Dermis blood vessel endothelial cell (primary cell): ENCODE data around the gene NAT14. TPM values are rescaled to one million over a fixed set of nuclear protein-coding genes. Genes with fewer than 3 reads are reported as not detected.

Experiments used
- DNase-seq: peaks from one replicate; pipeline ENCODE4 v3.0.0; 2010
- total RNA-seq: library from RNA; depleted of rRNA; stranded (reverse); fragments of >200 nt; gene quantifications from 2 replicates; pipeline ENCODE4 v1.2.3, GENCODE V29; 2014

The NAT14 gene
- total RNA-seq, 1 donor from 2014 or later, result 14.5 TPM

GRCh38 chr19:55472463-55472862 lies 12.5 kb upstream of the NAT14 start:
- DNase-seq, result no peak

GRCh38 chr19:55473225-55474012 lies 11.6 kb upstream of the NAT14 start:
- DNase-seq, result no peak

DNA sequence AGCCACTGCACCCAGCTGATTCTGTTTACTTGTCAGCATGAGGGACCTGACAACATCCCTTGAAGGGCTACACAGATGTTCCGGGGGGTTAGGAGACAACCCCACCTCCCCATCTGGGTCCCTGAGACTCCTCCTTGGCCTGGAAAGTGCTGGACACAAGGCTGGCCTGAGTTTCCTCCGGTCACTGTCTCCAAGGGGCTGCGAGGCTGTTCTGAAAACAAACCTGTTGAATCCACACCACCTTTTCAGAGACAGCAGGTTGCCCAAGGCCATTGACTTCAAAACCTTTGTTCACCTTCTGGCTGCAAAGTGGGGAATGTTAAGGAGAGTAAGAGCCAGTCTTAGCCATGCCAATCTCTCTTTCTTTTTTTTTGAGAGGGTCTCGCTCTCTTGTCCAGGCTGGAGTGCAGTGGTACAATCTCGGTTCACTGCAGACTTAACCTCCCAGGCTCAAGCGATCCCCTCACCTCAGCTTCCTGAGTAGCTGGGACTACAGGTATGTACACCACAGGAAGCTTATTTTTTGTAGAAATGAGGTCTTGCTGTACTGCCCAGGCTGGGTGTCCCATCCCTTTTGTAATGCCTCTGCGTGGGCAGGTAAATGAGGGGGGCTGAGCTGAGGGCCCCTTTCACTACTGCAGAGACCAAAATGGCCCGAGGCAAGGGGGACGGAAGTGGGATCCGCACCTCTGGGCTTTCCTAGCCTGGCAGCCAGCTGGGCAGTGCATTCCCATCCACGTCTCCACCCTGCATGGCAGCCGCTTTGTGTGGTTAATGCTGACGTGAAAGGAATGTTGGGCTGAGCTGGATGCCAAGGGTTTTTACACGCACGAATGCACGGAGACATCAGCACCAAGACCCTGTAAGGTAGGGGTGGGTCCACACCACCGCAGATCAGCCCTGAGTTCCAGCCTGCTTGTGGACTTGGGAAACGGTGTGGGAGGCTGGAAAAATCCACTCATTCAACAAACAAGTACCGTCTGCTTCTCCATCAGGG lies 10.4 kb upstream of the NAT14 start:
- DNase-seq, result no peak

DNA sequence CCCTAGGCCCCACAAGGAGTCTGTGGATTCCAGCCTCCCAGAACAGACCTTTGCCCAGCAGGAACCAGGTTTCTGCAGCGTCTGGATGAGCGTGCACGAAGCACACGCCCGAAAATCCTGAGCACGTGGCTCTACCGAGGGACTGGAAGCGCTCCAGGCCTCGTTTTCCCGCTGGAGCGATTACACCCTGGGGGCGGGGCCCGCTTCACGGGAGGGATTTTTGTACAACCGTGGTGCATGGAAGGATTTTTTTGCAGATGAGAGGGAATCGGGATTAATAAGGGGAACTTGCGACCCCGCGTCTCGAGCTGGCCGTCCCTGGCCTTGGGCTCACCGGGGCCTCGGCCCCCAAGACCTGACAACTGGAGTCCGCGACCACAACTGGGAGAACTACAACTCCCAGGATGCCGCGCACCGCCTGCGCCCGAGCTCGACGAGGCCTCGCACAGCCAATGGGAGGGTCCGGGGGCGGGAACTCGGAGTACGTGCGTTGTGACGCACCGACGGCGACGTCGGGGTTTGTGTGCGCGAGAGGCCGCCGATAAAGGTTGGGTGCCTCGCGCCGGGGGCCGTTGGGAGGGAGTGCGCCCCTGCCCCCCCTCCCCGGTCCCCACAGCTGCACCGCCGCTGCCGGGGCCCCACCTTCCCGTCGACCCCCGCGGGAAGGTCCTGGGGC lies 8.8 kb upstream of the NAT14 start, which contains the start of gene ZNF628:
Gene ZNF628, plus strand, starts transcription at position 518 of the 676 bp plus-strand sequence. CDS start 3,294 bp downstream, outside the sequence.
- DNase-seq, result peak; percentile 99

DNA sequence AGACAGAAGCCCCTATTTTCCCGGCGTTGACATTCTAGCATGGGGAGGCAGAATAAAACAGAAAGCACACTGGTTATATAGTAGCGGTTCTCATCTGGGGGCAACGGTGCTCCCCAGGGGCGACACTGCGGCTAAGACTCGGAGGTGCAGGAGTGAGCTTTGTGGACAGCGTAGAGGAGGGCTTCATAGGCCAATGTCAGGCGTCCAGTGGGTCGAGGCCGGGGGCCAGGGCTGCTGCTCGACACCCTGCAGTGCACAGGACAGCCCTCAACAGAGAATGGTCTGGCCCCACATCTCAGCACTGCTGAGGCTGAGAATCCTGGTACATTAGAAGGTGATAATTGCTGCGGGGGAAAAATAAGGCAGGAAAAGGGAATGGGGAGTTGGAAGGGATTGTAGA lies 7.1 kb upstream of the NAT14 start:
- DNase-seq, result no peak

- DNase-seq, result no peak
Measured at GRCh38 chr19:55478364-55478763, 6.6 kb upstream of the NAT14 start.

DNA sequence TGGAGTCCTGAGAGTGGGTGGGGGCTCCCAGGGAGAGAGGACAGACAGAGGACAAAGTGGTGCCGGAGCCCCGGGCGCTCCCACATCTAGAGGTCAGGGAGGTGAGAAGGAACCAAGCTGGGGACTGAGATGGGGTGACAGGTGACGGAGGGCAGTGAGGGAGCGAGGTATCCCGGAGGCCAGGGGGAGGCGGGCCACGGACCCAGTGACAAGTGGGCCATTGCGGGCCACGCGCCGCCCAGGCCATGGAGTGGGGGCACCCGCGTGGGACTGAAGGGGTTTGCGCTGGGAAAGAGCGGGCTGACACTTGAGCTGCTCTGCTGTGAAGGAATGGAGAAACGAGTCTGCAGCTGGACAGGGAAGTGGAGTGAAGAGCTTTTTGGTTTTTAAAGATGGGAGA lies 5.9 kb upstream of the NAT14 start:
- no peak for DNase-seq

- DNase-seq, result no peak
Measured at GRCh38 chr19:55479451-55480230, 5.3 kb upstream of the NAT14 start.

DNA sequence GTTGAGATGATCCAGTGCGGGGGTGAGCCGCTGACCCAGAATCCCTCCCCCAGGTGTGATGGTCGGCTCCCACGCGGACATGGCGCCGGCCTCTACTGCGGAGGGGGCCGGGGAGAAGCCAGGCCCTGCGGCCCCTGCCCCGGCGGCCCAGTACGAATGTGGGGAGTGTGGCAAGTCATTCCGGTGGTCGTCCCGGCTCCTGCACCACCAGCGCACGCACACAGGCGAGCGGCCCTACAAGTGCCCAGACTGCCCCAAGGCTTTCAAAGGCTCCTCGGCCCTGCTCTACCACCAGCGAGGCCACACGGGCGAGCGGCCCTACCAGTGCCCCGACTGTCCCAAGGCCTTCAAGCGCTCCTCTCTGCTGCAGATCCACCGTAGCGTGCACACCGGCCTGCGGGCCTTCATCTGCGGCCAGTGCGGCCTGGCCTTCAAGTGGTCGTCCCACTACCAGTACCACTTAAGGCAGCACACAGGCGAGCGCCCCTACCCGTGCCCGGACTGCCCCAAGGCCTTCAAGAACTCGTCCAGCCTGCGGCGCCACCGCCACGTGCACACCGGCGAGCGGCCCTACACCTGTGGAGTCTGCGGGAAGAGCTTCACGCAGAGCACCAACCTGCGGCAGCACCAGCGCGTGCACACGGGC lies 3.7 kb upstream of the NAT14 start:
- no peak for DNase-seq

GRCh38 chr19:55481794-55482155 lies 3.2 kb upstream of the NAT14 start:
- no peak for DNase-seq

GRCh38 chr19:55482156-55482961 lies 2.6 kb upstream of the NAT14 start:
- DNase-seq, result no peak

DNA sequence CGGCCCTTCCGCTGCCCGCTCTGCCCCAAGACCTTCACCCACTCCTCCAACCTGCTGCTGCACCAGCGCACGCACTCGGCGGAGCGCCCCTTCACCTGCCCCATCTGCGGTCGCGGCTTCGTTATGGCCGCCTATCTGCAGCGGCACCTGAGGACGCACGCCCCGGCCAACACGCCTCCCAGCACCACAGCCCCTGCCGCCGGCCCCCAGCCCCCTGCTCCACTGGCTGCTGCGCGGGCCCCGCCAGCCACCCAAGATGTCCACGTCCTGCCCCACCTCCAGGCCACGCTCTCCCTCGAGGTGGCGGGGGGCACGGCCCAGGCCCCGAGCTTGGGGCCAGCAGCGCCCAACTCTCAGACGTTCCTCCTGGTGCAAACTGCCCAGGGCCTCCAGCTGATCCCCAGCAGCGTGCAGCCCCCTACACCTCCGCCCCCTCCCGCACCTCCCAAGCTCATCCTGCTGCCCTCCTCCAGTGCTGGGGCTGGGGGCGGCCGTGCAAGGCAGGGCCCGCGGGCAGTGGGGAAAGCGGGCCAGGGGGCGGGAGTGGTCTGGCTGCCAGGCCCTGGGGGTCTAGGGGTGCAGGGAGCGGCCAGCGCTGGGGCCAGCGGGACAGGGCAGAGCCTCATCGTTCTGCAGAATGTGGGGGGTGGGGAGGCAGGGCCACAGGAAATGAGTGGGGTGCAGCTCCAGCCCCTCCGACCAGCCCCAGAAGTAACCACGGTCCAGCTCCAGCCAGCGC lies 1.9 kb upstream of the NAT14 start:
- DNase-seq, result no peak

DNA sequence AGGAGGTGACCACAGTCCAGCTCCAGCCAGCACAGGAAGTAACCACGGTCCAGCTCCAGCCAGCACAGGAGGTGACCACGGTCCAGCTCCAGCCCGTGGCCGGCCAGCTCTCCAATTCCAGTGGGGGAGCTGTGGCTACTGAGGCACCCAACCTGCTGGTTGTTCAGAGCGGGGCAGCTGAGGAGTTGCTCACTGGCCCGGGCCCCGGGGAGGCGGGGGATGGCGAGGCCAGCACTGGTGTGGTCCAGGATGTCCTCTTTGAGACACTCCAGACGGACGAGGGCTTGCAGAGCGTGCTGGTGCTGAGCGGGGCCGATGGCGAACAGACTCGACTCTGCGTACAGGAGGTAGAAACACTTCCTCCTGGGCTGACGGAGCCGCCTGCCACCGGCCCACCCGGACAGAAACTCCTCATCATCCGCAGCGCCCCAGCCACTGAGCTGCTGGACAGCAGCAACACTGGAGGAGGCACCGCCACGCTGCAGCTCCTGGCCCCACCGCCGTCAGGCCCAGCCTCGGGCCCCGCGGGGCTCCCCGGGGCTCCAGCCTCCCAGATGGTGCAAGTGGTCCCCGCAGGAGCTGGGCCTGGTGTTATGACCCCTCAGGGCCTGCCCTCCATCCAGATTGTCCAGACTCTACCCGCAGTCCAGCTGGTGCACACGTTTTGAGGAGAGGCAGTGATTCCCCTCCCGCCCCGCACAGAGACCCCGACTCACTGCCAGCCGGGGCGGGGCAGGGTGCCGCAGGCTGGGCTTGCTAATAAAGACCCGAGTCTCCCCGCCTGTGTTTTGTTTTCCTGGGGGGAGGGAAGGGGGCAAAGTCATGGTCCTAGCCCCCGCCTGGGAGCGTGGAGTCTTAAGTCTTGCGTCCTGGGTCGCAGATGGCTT lies 1.0 kb upstream of the NAT14 start:
- DNase-seq, result no peak

DNA sequence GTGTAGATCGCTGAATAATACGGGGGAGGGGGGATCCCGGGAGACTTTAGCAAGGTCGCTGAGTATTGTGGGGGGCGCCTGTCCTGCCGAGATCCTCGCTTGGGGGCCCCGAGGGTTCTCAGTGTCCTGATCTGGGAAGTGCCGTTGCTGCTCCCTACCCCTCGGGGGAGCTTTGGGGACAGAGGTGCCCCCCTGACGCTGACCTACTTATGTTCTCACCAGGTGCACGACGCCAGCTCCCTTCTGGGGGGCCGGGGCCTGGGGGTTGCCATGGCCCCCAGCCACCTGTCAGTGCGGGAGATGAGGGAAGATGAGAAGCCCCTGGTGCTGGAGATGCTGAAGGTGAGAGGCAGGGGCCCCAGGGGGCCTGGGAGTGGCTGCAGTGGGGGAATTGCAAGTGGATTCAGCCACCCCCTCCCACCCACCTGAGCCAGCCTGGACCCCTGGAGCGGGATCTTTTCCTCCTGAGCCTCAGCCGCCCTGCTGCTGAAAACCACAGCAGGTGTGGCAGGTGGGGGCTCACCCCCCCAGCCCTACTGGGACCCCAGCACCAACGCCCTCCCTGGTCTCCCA lies 537 bp downstream of the NAT14 start:
- no peak for DNase-seq

DNA sequence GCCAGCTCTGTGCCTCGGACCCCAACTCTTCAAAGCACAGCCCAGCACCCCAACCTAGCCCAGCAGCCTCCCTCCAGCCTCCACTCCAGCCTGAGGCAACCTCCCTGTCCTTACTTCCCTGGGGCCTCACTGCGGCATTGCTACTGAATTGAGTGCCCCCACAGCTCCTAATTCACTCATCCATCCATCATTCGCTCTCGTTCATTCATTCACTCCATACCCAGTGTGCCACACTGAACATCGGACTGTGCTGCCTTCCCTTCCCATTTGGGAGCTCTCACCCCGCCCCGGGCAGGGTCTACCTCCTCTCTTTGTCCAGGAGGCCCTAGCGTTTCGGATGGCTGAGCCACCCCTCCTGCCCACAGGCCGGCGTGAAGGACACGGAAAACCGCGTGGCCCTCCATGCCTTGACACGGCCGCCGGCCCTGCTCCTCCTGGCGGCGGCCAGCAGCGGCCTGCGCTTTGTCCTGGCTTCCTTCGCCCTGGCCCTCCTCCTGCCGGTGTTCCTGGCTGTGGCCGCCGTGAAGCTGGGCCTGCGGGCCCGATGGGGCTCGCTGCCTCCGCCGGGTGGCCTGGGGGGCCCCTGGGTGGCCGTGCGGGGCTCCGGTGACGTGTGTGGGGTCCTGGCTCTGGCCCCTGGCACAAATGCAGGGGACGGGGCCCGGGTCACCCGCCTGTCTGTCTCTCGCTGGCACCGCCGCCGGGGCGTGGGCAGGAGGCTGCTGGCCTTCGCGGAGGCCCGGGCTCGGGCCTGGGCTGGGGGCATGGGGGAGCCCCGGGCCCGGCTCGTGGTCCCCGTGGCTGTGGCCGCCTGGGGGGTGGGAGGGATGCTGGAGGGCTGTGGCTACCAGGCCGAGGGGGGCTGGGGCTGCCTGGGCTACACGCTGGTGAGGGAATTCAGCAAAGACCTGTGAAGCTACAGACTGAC lies 1.3 kb downstream of the NAT14 start:
- peak; percentile 38 for DNase-seq

- peak; percentile 95 for DNase-seq
Measured at GRCh38 chr19:55486971-55487923, 2.3 kb downstream of the NAT14 start.
